HepG2 (cell line): ENCODE results near the gene ANKLE1. TPM values are rescaled to one million over a fixed set of nuclear protein-coding genes. Genes with fewer than 3 reads are reported as not detected.
A peak's percentile ranks its signal among the peaks of the same experiment; 100 is the strongest.

Experiments used
- ASH2L ChIP-seq: fragments of 300-600, 200-600 bp; sonication (generic); IDR thresholded peaks from 2 replicates; pipeline ENCODE4 v1.7.0; 2017; ENCODE audit warnings: low read depth, mild to moderate bottlenecking, moderate library complexity, mixed read lengths, low read length; ENCODE audit not compliant: insufficient read length
- EP300 ChIP-seq, 3 experiments: sonication (generic) in 1 of 3; formaldehyde crosslinking in 1 of 3; IDR thresholded peaks; 2 replicates each; pipeline versions ENCODE4 v1.5.1 to v1.6.1; 2011 to 2020; ENCODE audit warnings: low read depth in 2 of 3, low read length in 2 of 3, borderline replicate concordance in 1 of 3, improper control_type of control experiment in 1 of 3, mild to moderate bottlenecking in 1 of 3, missing genetic modification reagents in 1 of 3, moderate library complexity in 1 of 3
- EZH2 ChIP-seq: conservative IDR thresholded peaks from 2 replicates; pipeline ENCODE4 v1.6.1; 2012; ENCODE audit warnings: mild to moderate bottlenecking, low read depth, low read length, moderate library complexity
- FOXA3 ChIP-seq: IDR thresholded peaks from 2 replicates; pipeline ENCODE4 v1.6.1; 2016; ENCODE audit warnings: missing genetic modification reagents, missing compliant biosample characterization
- FOXK2 ChIP-seq: fragments of 450-650 bp; IDR thresholded peaks from 2 replicates; pipeline ENCODE4 v1.6.1; 2016
- MAFF ChIP-seq: IDR thresholded peaks from 2 replicates; pipeline ENCODE4 v1.6.1; 2011; ENCODE audit warnings: low read depth, low read length, improper control_type of control experiment
- MED13 ChIP-seq: sonication (generic); formaldehyde crosslinking; IDR thresholded peaks from 2 replicates; pipeline ENCODE4 v1.5.0; 2020; ENCODE audit warnings: missing genetic modification reagents
- SALL2 ChIP-seq: sonication (generic); formaldehyde crosslinking; IDR thresholded peaks from 2 replicates; pipeline ENCODE4 v1.8.1; 2023; ENCODE audit warnings: mild to moderate bottlenecking, missing genetic modification reagents, inconsistent platforms
- ZNF224 ChIP-seq: sonication (generic); formaldehyde crosslinking; IDR thresholded peaks from 2 replicates; pipeline ENCODE4 v1.5.0; 2020; ENCODE audit warnings: mild to moderate bottlenecking, missing genetic modification reagents
- ZNF431 ChIP-seq: sonication (generic); formaldehyde crosslinking; IDR thresholded peaks from 2 replicates; pipeline ENCODE4 v1.9.0; 2022; ENCODE audit warnings: missing genetic modification reagents, low read depth, mild to moderate bottlenecking, borderline replicate concordance
- ZNF441 ChIP-seq: sonication (generic); formaldehyde crosslinking; IDR thresholded peaks from 2 replicates; pipeline ENCODE4 v1.7.0; 2021; ENCODE audit warnings: missing genetic modification reagents, borderline replicate concordance
- ZNF547 ChIP-seq: sonication (generic); formaldehyde crosslinking; IDR thresholded peaks from 2 replicates; pipeline ENCODE4 v1.5.1; 2020; ENCODE audit warnings: mild to moderate bottlenecking, missing genetic modification reagents
- ZNF569 ChIP-seq: sonication (generic); formaldehyde crosslinking; IDR thresholded peaks from 2 replicates; pipeline ENCODE4 v1.5.0; 2020; ENCODE audit warnings: mild to moderate bottlenecking, missing genetic modification reagents, moderate library complexity, borderline replicate concordance
- ZNF678 ChIP-seq: sonication (generic); formaldehyde crosslinking; IDR thresholded peaks from 2 replicates; pipeline ENCODE4 v1.4.0; 2020; ENCODE audit warnings: mild to moderate bottlenecking, missing genetic modification reagents
- ZNF749 ChIP-seq: sonication (generic); formaldehyde crosslinking; IDR thresholded peaks from 2 replicates; pipeline ENCODE4 v1.8.0; 2022; ENCODE audit warnings: mild to moderate bottlenecking, missing genetic modification reagents, moderate library complexity, borderline replicate concordance
- ZNF83 ChIP-seq: sonication (generic); formaldehyde crosslinking; IDR thresholded peaks from 2 replicates; pipeline ENCODE4 v1.4.0; 2020; ENCODE audit warnings: missing genetic modification reagents, mild to moderate bottlenecking, borderline replicate concordance
- ZNF879 ChIP-seq: sonication (generic); formaldehyde crosslinking; IDR thresholded peaks from 2 replicates; pipeline ENCODE4 v1.8.1; 2023; ENCODE audit warnings: missing genetic modification reagents
- polyA plus RNA-seq, 8 experiments: library from polyadenylated mRNA; depleted of rRNA in 3 of 8; stranded (reverse) in 7 of 8; unstranded in 1 of 8; fragments of >200 nt; fragmentation: Illumina TruSeq in 4 of 8; extraction: Trizol in 4 of 8; gene quantifications; 2 replicates each; pipeline versions ENCODE4 v1.2.1 to v1.2.3, GENCODE V29; 2011 to 2016; ENCODE audit warnings: low read depth in 4 of 8, missing spikeins in 1 of 8, mixed read lengths in 1 of 8; ENCODE audit not compliant: insufficient read depth in 1 of 8
- total RNA-seq, 5 experiments: library from RNA; depleted of rRNA; stranded (reverse); fragments of >200 nt; fragmentation: Illumina TruSeq; extraction: Trizol; gene quantifications; 2 replicates each; pipeline ENCODE4 v1.2.3, GENCODE V29; 2016; ENCODE audit warnings: low read depth in 1 of 5
- TF ChIP-seq, protein P1 (sequence below): sonication (generic); formaldehyde crosslinking; IDR thresholded peaks from 2 replicates; pipeline ENCODE4 v1.4.0; 2020; ENCODE audit warnings: missing genetic modification reagents
- TF ChIP-seq, protein P2 (sequence below): sonication (generic); formaldehyde crosslinking; IDR thresholded peaks from 2 replicates; pipeline ENCODE4 v1.4.0; 2020; ENCODE audit warnings: missing genetic modification reagents
- TF ChIP-seq, protein P3 (sequence below): sonication (generic); formaldehyde crosslinking; IDR thresholded peaks from 2 replicates; pipeline ENCODE4 v1.8.0; 2022; ENCODE audit warnings: mild to moderate bottlenecking, missing genetic modification reagents, moderate library complexity
- TF ChIP-seq, protein P4 (sequence below): sonication (generic); formaldehyde crosslinking; IDR thresholded peaks from 2 replicates; pipeline ENCODE4 v1.8.0; 2022; ENCODE audit warnings: mild to moderate bottlenecking, missing genetic modification reagents, borderline replicate concordance

Gene ANKLE1
- total and polyA plus RNA-seq, 2 of the 13 experiments (the other 11 are each of a cell fraction or from before 2014, with no cell fraction given) = 0.69 to 1.5 TPM

DNA sequence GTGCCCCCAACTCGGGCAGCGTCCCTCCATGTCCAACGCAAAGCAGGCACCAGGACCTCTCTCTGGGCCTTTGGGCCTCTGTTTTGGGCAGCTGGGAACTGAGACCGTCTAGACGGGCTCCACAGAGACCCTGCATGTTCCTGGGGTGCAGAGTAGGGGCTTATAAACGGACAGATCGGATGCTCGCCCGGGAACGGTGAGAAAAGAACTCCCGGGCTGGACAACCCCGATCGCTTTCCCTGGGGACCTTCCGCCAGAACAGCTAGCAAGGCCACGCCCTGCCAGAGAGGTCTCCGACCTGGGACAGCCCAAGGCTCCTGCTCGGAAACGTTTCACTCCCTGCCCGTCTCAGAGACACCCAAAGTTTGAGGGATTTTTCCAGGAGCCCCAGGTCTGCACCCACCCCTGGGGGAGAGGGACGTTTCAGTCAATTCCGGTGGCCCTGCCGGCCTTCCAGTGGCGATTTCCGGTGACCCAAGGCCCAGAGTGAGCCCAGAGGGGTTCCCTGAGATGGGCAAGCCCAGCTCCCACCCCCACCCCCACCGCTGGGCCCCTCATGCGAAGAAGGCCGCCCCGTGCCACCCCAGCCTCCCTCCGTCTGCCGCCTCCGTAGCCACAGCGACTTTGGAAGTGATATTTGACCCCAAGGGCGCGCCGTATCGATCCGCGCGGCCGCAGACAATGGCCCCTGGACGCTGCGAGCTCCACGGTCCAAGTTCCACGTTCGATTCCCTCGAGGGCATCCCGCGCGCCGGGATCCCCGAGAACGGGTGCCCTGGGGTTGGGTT is 37.7 kb upstream of the ANKLE1 start (continued):
- TF ChIP-seq, protein P1, sequence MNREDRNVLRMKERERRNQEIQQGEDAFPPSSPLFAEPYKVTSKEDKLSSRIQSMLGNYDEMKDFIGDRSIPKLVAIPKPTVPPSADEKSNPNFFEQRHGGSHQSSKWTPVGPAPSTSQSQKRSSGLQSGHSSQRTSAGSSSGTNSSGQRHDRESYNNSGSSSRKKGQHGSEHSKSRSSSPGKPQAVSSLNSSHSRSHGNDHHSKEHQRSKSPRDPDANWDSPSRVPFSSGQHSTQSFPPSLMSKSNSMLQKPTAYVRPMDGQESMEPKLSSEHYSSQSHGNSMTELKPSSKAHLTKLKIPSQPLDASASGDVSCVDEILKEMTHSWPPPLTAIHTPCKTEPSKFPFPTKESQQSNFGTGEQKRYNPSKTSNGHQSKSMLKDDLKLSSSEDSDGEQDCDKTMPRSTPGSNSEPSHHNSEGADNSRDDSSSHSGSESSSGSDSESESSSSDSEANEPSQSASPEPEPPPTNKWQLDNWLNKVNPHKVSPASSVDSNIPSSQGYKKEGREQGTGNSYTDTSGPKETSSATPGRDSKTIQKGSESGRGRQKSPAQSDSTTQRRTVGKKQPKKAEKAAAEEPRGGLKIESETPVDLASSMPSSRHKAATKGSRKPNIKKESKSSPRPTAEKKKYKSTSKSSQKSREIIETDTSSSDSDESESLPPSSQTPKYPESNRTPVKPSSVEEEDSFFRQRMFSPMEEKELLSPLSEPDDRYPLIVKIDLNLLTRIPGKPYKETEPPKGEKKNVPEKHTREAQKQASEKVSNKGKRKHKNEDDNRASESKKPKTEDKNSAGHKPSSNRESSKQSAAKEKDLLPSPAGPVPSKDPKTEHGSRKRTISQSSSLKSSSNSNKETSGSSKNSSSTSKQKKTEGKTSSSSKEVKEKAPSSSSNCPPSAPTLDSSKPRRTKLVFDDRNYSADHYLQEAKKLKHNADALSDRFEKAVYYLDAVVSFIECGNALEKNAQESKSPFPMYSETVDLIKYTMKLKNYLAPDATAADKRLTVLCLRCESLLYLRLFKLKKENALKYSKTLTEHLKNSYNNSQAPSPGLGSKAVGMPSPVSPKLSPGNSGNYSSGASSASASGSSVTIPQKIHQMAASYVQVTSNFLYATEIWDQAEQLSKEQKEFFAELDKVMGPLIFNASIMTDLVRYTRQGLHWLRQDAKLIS (CRISPR knock-in tag) = 0 out of 2 replicates have a peak, but pooled peaks have one; percentile 15
- TF ChIP-seq ZNF879 (CRISPR knock-in tag) (no peak), ZNF749 (CRISPR knock-in tag) (no peak), SALL2 (CRISPR knock-in tag) (no peak), MED13 (CRISPR knock-in tag) (no peak), MAFF (no peak), FOXA3 (CRISPR knock-in tag) (peak; percentile 72), ZNF569 (CRISPR knock-in tag) (no peak), ASH2L (peak; percentile 62), ZNF678 (CRISPR knock-in tag) (no peak), EP300 (IDR thresholded peaks at IDR 0.05; ENCODE audit: low read depth in 2 of 2, low read length in 2 of 2) (peak in 1 of 2 experiments; percentile 66; a peak in 1 of 4 replicates), EP300 (CRISPR knock-in tag; IDR thresholded peaks at IDR 0.05; ENCODE audit: borderline replicate concordance) (no peak), ZNF83 (CRISPR knock-in tag) (no peak), ZNF431 (CRISPR knock-in tag) (no peak), ZNF224 (CRISPR knock-in tag) (no peak), EZH2 (no peak), ZNF547 (CRISPR knock-in tag) (no peak), FOXK2 (no peak), ZNF441 (CRISPR knock-in tag) (no peak; the same call in 1 of the 2 replicates)
- TF ChIP-seq, protein P2, sequence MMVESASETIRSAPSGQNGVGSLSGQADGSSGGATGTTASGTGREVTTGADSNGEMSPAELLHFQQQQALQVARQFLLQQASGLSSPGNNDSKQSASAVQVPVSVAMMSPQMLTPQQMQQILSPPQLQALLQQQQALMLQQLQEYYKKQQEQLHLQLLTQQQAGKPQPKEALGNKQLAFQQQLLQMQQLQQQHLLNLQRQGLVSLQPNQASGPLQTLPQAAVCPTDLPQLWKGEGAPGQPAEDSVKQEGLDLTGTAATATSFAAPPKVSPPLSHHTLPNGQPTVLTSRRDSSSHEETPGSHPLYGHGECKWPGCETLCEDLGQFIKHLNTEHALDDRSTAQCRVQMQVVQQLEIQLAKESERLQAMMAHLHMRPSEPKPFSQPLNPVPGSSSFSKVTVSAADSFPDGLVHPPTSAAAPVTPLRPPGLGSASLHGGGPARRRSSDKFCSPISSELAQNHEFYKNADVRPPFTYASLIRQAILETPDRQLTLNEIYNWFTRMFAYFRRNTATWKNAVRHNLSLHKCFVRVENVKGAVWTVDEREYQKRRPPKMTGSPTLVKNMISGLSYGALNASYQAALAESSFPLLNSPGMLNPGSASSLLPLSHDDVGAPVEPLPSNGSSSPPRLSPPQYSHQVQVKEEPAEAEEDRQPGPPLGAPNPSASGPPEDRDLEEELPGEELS (CRISPR knock-in tag) = peak; percentile 69
- TF ChIP-seq, protein P3, sequence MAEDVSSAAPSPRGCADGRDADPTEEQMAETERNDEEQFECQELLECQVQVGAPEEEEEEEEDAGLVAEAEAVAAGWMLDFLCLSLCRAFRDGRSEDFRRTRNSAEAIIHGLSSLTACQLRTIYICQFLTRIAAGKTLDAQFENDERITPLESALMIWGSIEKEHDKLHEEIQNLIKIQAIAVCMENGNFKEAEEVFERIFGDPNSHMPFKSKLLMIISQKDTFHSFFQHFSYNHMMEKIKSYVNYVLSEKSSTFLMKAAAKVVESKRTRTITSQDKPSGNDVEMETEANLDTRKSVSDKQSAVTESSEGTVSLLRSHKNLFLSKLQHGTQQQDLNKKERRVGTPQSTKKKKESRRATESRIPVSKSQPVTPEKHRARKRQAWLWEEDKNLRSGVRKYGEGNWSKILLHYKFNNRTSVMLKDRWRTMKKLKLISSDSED (CRISPR knock-in tag) = no peak
- TF ChIP-seq, protein P4, sequence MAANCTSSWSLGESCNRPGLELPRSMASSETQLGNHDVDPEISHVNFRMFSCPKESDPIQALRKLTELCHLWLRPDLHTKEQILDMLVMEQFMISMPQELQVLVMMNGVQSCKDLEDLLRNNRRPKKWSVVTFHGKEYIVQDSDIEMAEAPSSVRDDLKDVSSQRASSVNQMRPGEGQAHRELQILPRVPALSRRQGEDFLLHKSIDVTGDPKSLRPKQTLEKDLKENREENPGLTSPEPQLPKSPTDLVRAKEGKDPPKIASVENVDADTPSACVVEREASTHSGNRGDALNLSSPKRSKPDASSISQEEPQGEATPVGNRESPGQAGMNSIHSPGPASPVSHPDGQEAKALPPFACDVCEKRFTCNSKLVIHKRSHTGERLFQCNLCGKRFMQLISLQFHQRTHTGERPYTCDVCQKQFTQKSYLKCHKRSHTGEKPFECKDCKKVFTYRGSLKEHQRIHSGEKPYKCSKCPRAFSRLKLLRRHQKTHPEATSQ (CRISPR knock-in tag) = no peak
